WTC11 (cell line): Measurements from ENCODE around the gene CCDC6.

Source experiments
- E2F1 ChIP-seq: sonication (generic); formaldehyde crosslinking; IDR thresholded peaks from 2 replicates; pipeline ENCODE4 v1.8.0; 2022; ENCODE audit warnings: mild to moderate bottlenecking, missing genetic modification reagents
- FOXJ3 ChIP-seq: sonication (generic); formaldehyde crosslinking; IDR thresholded peaks from 2 replicates; pipeline ENCODE4 v1.9.0; 2021; ENCODE audit warnings: missing genetic modification reagents, mild to moderate bottlenecking, borderline replicate concordance

DNA sequence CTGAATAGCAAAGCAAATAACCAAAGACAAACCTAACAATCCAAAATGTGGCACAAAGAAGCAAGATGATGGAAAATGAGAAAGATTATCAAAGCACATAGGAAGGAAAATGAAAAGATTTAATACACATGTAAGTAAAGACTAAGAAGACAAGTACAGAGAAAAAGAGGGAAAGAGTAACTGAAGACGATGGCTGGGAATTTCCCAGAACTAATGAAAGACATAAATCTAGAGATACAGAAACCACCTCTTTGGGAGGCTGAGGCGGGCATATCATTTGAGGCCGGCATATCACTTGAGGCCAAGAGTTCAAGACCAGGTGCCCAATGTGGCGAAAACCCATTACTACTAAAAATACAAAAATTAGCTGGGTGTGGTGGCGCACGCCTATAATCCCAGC, 46.8 kb downstream of the CCDC6 start:
- TF ChIP-seq E2F1 (CRISPR knock-in tag): no peak
- no peak for TF ChIP-seq FOXJ3 (CRISPR knock-in tag)
